HG03575 (cell line): ENCODE measurements around the gene NXPH4.

Experiments used
- ATAC-seq: cut with Tn5 transposase; IDR thresholded peaks from one replicate; pipeline ENCODE4 v1.9.1; 2021; ENCODE audit not compliant: unreplicated experiment, insufficient number of reproducible peaks, low FRiP score; ENCODE audit errors: extremely low read depth

The NXPH4 gene

DNA sequence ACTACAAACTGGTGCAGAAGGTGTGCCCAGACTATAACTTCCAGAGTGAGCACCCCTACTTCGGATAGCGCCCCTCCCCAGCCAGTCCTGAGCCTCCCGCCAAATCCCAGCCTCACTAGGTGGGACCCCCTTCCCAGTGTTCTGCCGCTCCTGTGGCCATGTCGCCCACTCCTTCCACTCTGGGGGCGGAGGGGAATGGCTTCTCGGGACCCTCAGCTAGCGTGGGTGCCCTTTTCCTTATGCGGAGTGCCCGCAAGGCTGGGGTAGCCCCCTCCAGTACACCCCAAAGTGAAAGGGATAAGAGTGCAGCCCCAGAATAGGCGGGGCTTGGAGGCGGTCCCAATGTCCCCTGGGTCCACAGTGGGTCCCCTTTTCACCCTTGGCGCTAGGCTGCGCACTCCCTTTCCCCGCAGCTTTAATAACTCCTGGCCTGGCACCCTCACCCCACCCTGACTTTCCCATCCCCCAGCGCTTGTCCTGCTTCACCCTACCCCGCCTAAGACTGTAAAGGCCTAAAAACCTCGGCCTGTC is 9.2 kb downstream of the NXPH4 start:
- ATAC-seq = no peak

DNA sequence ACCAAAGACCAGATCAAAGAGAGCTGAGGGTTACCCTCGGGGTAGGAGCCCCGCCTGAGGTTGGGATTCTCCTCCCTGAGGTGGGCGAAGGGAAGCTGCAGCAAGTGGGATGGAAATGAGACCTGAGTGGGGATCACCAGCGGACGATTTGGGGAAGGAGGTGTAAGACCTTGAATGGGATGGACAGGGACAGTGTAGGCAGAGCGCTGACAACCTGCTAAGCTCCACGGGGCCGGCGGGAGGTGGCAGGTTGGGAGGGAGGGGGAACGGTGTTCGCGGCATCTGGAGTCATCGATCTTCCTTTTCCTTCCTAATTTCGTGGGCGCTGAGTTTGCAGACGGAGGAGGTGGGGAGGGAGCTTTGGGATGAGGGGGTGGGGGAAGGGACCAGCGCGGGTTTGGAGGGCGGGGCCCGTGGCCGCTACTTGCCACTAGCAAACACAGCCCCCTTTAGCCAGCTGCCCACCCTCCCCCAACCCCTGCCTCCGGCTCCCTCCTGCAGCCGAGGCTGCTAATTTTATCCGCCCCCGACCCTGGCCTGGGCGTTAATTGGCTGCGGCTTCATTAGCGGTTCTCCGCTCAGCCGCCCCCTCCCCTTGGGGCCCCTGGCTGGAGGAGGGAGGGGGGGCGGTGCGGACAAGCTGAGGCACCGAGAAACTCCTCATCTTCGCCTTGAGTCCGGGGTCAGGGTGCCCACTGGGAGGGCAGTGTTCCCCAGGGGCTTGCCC is 10.2 kb downstream of the NXPH4 start:
- ATAC-seq = no peak

DNA sequence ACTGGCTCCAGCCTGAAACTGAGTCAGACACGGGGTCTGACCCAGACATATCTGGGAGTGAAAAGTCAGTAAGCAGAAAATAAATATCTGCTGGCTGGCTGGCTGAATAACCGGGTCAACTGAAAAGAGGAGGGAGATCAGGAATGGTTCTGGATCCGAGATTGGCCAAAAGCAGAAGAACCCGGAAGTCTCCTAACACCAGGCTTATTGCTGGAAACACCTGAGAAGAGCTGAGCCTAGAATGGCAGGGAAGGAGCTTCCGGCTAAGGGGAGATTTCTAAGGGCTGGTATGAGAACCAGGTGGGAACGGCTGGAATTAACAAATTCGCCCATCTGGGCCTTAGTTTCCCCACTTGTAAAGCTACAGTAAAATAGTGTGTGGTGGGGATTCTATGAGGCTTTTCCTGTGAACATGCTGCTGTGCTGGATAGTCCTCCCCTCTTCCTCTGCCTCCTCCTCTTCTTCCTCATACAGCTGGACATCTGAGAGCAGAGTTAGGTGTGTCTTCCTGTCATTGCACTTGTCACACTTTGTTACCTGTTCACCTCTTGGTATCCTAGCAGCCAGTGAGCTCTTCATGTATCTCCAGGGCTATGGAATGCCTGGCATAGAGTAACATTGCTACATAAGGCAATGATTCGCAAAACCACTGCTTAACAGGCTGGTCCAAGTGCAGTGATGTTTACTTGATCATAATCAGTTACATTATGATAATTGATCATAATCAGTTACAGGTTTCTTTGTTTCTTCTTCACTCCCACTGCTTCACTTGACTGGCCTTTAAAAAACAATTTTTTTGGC is 10.9 kb downstream of the NXPH4 start:
- no peak for ATAC-seq

DNA sequence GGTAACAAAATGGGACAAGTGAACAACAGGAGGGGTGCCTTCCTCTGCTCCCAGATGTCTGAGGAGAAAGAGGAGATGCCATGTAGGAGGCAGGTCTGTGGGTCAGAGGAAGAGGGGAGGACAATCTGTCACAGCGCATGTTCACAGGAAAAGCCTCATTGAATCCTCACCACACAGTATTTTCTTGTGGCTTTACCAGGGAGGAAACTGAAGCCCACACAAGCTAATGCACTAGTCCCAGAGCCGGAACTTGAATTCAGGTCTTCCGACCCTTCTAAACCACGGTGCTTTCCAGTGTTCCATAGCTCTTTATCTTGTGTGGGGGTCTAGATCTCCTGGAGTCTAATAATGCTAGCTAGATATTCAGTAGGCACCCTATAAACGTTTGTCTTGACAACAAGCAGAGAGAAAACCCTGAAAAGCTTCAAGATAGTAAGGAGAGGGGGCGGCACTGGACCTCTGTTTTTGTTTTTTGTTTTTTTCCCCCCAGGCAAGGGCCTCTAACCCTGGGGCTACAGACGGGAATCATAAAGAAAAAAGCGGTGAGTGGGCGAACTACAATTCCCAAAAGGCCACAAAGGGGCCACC is 12.5 kb downstream of the NXPH4 start:
- no peak for ATAC-seq

DNA sequence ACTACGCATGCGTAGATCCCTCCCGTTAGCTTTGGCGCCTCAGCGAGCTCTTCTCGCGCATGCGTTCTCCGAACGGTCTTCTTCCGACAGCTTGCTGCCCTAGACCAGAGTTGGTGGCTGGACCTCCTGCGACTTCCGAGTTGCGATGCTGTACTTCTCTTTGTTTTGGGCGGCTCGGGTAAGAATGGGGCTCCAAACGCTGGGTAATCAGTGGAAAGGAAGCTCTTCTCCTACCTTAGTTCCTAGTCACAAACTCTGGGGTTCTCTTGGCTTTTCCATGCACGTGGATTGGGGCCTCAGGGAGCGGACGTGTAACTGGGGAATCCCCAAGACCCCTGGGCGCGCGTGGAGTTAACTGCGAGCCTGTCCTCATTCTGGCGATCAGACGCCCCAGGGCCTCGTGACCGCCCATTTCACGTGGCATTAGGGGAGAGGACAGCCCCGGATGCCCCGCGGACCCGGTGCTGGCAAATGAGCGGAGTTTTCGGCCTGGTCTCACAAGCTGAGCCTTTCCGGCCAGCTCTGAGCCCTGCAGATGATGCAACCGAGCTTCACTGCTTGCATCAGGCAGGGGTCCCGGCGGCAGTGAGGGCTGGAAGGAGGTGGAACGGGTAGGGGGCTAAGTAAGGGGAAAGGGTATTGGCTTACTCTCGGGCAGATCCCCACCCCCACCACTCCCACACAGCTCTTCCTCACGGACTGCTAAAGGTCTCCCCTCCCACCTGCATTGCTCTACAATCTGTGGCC is 13.2 kb downstream of the NXPH4 start, which contains the start of gene SHMT2:
SHMT2 (plus strand) TSS at position 78 of the 747 bp plus-strand sequence; CDS start at position 146, 68 bp downstream.
- ATAC-seq = no peak

DNA sequence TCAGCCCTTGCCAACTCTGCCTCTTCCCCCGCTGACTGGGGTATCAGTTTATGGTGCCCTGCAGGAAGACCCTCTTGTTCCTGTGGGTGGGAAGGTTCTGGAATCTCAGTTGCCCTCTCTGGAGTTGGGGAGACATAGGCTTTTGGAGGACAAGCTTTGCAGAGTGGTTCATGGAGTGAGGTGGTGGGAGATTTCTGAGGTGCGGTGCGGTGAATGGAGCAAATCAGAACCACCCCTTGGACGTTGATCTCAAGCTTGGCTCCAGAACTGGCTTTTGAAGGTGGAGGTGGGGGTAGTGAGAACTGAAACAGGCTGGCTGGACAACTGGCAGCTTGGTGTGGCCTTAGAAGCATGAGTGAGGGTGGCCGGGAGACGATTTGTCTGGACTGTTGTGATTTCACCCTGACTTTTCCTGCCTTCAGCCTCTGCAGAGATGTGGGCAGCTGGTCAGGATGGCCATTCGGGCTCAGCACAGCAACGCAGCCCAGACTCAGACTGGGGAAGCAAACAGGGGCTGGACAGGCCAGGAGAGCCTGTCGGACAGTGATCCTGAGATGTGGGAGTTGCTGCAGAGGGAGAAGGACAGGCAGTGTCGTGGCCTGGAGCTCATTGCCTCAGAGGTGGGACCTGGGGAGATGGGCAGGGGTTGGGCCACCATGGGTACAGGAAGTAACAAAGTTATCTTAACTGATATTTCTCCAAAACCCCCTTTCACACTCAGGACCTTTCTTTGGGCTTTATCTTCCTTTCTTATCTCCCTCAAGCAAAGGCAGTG is 14.0 kb downstream of the NXPH4 start:
- no peak for ATAC-seq

DNA sequence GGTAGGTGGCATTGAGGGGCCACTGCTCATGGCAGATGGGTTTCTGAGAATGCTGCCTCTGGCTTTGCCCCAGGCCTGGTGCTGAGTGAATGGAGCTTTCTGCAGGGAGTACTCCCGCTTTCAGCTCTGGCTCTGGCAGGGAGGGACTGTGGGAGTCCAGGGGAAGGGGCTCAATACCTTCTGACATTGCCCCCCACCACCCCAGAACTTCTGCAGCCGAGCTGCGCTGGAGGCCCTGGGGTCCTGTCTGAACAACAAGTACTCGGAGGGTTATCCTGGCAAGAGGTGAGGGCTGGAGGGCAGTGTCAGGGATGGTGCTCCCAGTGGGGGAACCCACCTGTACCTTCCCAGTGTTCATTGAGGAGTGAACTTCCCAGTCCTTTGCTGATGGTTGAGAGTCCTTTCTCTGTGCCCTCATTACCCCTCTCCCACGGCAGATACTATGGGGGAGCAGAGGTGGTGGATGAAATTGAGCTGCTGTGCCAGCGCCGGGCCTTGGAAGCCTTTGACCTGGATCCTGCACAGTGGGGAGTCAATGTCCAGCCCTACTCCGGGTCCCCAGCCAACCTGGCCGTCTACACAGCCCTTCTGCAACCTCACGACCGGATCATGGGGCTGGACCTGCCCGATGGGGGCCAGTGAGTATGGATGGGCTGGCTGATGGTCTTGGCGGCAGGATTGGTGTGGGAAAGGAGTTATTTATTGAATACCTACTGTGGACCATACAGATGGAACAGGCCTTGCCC is 14.9 kb downstream of the NXPH4 start:
- ATAC-seq = no peak

DNA sequence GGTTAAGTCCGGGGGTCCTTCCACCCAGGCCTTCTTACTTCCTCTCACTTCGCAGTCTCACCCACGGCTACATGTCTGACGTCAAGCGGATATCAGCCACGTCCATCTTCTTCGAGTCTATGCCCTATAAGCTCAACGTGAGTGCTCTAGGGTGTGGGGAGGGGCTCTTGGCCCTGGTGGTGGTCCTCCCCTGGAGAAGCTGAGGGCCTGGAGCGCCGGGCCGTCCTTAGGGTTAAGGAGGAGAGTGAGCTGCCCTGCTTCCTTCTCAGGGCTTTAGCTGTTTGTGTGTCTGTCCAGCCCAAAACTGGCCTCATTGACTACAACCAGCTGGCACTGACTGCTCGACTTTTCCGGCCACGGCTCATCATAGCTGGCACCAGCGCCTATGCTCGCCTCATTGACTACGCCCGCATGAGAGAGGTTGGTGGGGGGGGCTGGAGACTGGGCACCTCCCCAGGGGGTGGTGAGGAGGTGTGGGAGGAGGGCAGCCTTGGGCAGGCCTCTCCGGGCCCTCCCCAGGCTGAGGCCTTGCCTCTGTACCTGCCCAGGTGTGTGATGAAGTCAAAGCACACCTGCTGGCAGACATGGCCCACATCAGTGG is 15.7 kb downstream of the NXPH4 start:
- ATAC-seq = no peak

DNA sequence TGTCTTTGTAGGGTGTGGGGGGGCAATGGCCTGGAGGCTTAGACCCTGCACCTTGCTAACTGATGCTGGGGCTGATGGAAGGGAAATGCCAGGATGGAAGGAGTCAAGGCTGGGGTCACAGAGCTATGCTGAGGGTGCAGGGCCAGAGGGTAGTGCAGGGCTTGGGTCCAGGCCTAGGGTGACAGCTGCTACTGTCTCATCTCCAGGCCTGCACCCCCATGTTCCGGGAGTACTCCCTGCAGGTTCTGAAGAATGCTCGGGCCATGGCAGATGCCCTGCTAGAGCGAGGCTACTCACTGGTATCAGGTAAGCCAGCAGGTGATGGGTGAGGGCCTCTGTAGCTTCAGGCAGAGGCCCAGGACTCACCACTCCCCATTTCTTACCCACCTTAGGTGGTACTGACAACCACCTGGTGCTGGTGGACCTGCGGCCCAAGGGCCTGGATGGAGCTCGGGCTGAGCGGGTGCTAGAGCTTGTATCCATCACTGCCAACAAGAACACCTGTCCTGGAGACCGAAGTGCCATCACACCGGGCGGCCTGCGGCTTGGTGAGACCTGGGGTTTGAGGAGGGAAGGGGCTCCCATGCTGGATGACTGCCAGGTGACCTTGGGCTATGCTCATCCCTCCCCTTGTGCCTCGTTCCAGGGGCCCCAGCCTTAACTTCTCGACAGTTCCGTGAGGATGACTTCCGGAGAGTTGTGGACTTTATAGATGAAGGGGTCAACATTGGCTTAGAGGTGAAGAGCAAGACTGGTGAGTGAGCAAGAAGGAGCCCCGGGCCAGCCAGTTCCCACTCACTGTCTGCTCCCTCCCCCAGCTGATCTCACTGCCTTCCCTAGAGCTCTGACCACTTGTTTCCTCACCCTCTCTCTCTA is 17.0 kb downstream of the NXPH4 start:
- no peak for ATAC-seq

DNA sequence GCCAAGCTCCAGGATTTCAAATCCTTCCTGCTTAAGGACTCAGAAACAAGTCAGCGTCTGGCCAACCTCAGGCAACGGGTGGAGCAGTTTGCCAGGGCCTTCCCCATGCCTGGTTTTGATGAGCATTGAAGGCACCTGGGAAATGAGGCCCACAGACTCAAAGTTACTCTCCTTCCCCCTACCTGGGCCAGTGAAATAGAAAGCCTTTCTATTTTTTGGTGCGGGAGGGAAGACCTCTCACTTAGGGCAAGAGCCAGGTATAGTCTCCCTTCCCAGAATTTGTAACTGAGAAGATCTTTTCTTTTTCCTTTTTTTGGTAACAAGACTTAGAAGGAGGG is 17.6 kb downstream of the NXPH4 start:
- ATAC-seq = no peak

DNA sequence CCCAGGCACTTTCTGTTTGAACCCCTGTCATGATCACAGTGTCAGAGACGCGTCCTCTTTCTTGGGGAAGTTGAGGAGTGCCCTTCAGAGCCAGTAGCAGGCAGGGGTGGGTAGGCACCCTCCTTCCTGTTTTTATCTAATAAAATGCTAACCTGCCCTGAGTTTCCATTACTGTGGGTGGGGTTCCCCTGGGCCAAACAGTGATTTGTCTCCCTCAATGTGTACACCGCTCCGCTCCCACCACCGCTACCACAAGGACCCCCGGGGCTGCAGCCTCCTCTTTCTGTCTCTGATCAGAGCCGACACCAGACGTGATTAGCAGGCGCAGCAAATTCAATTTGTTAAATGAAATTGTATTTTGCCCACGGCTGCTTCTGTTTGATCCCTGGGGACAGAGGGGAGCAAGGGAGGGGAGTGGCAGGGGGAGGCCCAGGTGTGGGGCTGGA is 18.0 kb downstream of the NXPH4 start:
- no peak for ATAC-seq

DNA sequence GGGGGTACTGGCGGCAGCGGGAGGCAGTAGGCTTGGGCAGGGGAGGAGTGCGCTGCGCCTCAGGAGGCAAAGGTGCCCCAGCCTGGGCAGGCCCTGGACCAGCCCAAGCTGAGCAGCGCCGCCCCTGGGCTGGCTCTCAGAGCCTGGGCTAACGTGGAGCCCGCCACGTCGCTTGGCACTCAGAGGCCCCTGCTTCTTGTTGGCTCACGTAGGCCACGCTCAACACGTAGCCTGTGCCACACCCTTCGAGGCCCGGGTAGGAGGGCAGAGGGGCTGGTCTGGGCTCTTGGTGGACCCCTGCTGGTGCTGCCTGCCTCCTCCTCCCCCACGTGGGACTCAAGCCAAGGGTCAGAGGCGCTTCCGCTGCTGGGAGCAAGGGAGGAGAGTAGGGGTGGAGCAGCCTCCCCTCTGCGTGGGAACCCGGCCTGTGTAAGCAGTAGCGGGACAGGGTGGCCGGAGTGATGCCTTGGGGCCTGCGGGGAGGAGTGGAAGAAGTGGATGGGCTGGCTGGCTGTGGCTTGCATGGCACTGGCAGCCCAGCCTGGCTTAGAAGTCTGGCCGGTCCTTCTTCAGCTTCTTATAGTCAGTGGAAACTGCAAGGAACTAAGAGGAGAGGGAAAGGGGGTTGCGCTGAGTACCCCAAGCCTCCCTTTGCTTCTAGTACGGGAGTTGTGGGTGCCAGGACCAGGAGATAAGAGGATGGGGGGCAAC is 18.6 kb downstream of the NXPH4 start:
- no peak for ATAC-seq

DNA sequence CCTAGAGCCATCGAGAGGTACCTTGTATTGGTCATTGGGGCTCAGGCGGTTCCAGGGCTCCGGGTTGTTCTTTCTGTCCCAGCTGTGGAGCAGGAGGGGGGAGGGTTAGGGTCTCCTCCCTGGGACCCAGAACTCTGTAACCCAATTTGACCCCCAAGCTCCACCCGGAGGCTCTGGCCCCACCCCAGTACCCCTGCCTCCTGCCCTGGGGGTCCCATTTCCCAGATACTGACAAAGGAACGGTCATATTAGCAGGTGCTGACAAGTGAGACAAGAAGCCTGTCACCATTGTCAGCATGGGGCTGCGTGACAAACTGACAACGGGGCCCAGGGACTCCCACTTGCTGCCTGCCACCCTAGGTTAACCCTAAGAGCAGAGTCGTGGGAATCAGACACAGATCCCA is 19.1 kb downstream of the NXPH4 start:
- no peak for ATAC-seq

DNA sequence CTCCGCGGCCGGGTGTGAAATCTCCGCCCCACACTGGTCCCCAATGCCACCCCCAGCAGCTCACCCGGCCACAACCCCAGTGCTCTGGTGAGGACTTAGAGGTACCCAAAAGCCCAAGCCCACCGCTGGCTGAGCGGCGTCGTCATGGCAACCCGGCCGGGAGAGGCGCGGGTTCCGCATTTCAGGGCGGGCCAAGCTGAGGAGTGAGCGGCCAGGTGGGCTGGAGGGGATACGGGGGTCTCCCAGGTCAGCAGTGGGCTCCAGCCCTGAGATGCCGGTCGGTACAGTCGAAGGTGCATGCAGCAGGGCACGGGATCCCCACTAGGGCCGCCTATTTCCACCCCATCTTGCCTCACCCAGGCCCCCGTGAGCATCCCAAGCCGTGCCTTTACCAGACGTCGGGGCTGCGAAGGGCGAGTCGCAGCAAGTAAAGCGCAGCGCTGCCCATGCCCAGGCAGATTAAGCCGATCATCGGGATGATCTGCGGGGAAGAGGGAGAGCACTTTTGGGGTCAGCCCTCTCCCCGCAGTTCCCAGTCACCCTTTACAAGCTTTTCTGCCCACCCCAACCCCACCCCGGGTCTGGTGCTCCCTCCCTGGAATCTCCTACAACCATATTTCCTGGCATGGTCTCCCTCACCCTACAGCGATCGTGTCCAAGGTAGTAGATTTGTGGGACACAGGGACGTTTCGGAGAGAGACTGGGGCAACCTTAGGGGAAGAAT is 19.8 kb downstream of the NXPH4 start:
- ATAC-seq = no peak

DNA sequence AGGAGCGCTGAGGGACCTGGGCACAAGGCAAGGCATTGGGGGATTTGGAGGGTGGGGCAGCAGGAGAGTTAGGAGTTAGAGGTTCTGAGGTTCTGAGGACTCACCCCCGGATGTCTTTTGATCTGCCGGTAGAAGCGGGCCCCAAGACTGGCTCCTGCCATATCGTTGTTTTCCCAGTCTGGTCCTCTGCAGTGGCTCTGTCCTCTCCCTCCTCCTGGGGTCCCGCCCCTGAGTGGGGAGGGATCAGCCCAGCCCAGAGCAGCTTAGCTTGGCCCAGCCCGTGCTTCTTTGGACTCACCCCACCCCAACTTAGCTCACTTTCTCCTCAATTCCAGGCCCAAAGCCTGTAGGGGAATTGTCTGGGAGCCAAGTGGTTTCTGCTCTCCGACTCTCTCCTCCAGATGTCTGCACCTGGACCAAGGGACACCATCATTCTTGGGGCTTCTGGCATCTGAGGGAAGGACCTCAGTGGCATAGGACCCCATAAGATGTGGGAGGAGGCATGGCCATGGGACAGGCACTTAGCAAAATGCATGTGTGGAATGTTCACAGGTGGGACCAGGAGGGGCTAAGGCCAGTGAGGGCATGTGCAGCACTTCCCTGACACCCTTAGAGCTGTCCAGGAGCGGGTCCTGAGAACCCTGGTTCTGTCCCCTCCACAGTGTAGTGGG is 20.5 kb downstream of the NXPH4 start:
- no peak for ATAC-seq
